SK-N-SH (cell line): ENCODE data around the gene ALOXE3. TPM values are rescaled to one million over a fixed set of nuclear protein-coding genes. Genes with fewer than 3 reads are reported as not detected.

Experiments
- CTCF ChIA-PET: fragments of 300-600, 350-600 bp; formaldehyde crosslinking; extraction: SDS; loops from one replicate; lab custom pipeline; 2021; lab: Yijun Ruan, JAX
- POLR2A ChIA-PET: fragments of 350-600 bp; sonication (Branson Sonifier 250); formaldehyde crosslinking; extraction: SDS; loops from one replicate; lab custom pipeline; 2020; ENCODE audit warnings: antibody characterized with exemption, inconsistent platforms; lab: Yijun Ruan, JAX
- DNase-seq: peaks from one replicate; pipeline ENCODE4 v3.0.0; 2012
- H2AFZ ChIP-seq: fragments of 200-600 bp; sonication (generic); 2 replicates; pipeline ENCODE4 v1.8.1; 2016; ENCODE audit warnings: antibody characterized with exemption, mild to moderate bottlenecking, low read depth
- H3F3A ChIP-seq: fragments of 200-600 bp; sonication (generic); replicated peaks from 2 replicates; pipeline ENCODE3; 2016; ENCODE audit warnings: antibody characterized with exemption, mild to moderate bottlenecking; ENCODE audit not compliant: insufficient read depth
- H3K27ac ChIP-seq, 2 experiments: fragments of 200-500 bp in 1 of 2; fragments of 200-600 bp in 1 of 2; sonication (Bioruptor generic) in 1 of 2; sonication (generic), shearing (Covaris generic) in 1 of 2; 2 replicates each; pipeline versions ENCODE4 v1.5.1 to v1.6.1; 2014 to 2016; ENCODE audit warnings: low read depth in 2 of 2, inconsistent platforms in 1 of 2, low read length in 1 of 2, mild to moderate bottlenecking in 1 of 2, mixed read lengths in 1 of 2
- H3K27me3 ChIP-seq: fragments of 200-600 bp; sonication (generic), shearing (Covaris generic); 2 replicates; pipeline ENCODE4 v1.6.1; 2016; ENCODE audit warnings: mixed run types; ENCODE audit not compliant: insufficient read depth
- H3K36me3 ChIP-seq, 2 experiments: fragments of 200-500 bp in 1 of 2; fragments of 200-600 bp in 1 of 2; sonication (Bioruptor generic) in 1 of 2; sonication (generic) in 1 of 2; replicated peaks in 1 of 2; 2 replicates each; pipeline versions ENCODE3 to v1.5.1; 2014 to 2016; ENCODE audit warnings: low read length in 1 of 2, mild to moderate bottlenecking in 1 of 2; ENCODE audit not compliant: insufficient read depth in 2 of 2, control insufficient read depth in 1 of 2
- H3K4me1 ChIP-seq, 2 experiments: fragments of 200-500 bp in 1 of 2; fragments of 200-600 bp in 1 of 2; sonication (Bioruptor generic) in 1 of 2; sonication (generic), shearing (Covaris generic) in 1 of 2; 2 replicates each; pipeline versions ENCODE4 v1.5.1 to v1.6.1; 2014 to 2016; ENCODE audit warnings: low read depth in 1 of 2, low read length in 1 of 2, mixed run types in 1 of 2; ENCODE audit not compliant: insufficient read depth in 2 of 2, control insufficient read depth in 1 of 2
- H3K4me2 ChIP-seq: fragments of 200-600 bp; sonication (generic), shearing (Covaris generic); 2 replicates; pipeline ENCODE4 v1.6.1; 2017; ENCODE audit warnings: mixed run types
- H3K4me3 ChIP-seq, 2 experiments: fragments of 200-500 bp in 1 of 2; fragments of 200-600 bp in 1 of 2; sonication (Bioruptor generic) in 1 of 2; sonication (generic), shearing (Covaris generic) in 1 of 2; 2 replicates each; pipeline versions ENCODE4 v1.5.1 to v1.8.1; 2014 to 2016; ENCODE audit warnings: low read depth in 2 of 2, inconsistent platforms in 1 of 2, low read length in 1 of 2, mild to moderate bottlenecking in 1 of 2, mixed read lengths in 1 of 2, moderate library complexity in 1 of 2
- H3K79me2 ChIP-seq: fragments of 200-600 bp; sonication (generic); 2 replicates; pipeline ENCODE4 v1.8.1; 2017; ENCODE audit warnings: mild to moderate bottlenecking; ENCODE audit not compliant: insufficient read depth
- H3K9ac ChIP-seq: fragments of 200-600 bp; sonication (generic); 2 replicates; pipeline ENCODE4 v1.6.1; 2017; ENCODE audit warnings: mixed run types
- H3K9me2 ChIP-seq: fragments of 200-600 bp; sonication (generic); 2 replicates; pipeline ENCODE4 v1.6.1; 2017; ENCODE audit warnings: mixed run types
- H3K9me3 ChIP-seq: fragments of 200-600 bp; sonication (generic); 2 replicates; pipeline ENCODE4 v1.6.1; 2017; ENCODE audit warnings: mixed run types, mild to moderate bottlenecking, moderate library complexity
- H4K20me1 ChIP-seq: fragments of 200-600 bp; sonication (generic); 2 replicates; pipeline ENCODE4 v1.6.1; 2017; ENCODE audit warnings: mild to moderate bottlenecking, mixed run types; ENCODE audit not compliant: insufficient read depth
- CHD2 ChIP-seq: fragments of 150-350 bp; IDR thresholded peaks from 2 replicates; pipeline ENCODE4 v1.6.1; 2018; ENCODE audit warnings: low read length; ENCODE audit not compliant: partially characterized antibody
- EP300 ChIP-seq, 2 experiments: IDR thresholded peaks; 2 replicates each; pipeline versions ENCODE4 v1.4.0 to v1.6.1; 2012; ENCODE audit warnings: borderline replicate concordance in 1 of 2, low read depth in 1 of 2, low read length in 1 of 2
- EZH2phosphoT487 ChIP-seq: fragments of 200-600 bp; sonication (generic); IDR thresholded peaks from 2 replicates; pipeline ENCODE4 v1.6.1; 2017; ENCODE audit warnings: low read depth, mixed run types, mild to moderate bottlenecking, antibody characterized with exemption, moderate library complexity, borderline replicate concordance
- FOXJ3 ChIP-seq: sonication (generic); formaldehyde crosslinking; IDR thresholded peaks from 2 replicates; pipeline ENCODE4 v1.5.1; 2020; ENCODE audit warnings: mild to moderate bottlenecking, missing genetic modification reagents
- FOXM1 ChIP-seq: IDR thresholded peaks from 2 replicates; pipeline ENCODE4 v1.4.0; 2012; ENCODE audit warnings: low read depth, mild to moderate bottlenecking
- GABPA ChIP-seq: IDR thresholded peaks from 2 replicates; pipeline ENCODE4 v1.4.0; 2012; ENCODE audit warnings: low read depth, mild to moderate bottlenecking
- GATA2 ChIP-seq: sonication (generic); formaldehyde crosslinking; IDR thresholded peaks from 2 replicates; pipeline ENCODE4 v1.5.0; 2020; ENCODE audit warnings: mild to moderate bottlenecking, missing genetic modification reagents
- MXI1 ChIP-seq: IDR thresholded peaks from 2 replicates; pipeline ENCODE4 v1.6.1; 2012; ENCODE audit warnings: mild to moderate bottlenecking, low read depth, low read length, improper control_type of control experiment
- RCOR1 ChIP-seq: fragments of 150-350 bp; IDR thresholded peaks from 2 replicates; pipeline ENCODE4 v1.6.1; 2017; ENCODE audit warnings: antibody characterized with exemption, low read length
- RFX5 ChIP-seq: IDR thresholded peaks from 2 replicates; pipeline ENCODE4 v1.6.1; 2012; ENCODE audit warnings: mild to moderate bottlenecking, improper control_type of control experiment, low read length
- RXRA ChIP-seq: IDR thresholded peaks from 2 replicates; pipeline ENCODE4 v1.4.0; 2012; ENCODE audit warnings: low read depth, mild to moderate bottlenecking, borderline replicate concordance
- SIN3A ChIP-seq: IDR thresholded peaks from 2 replicates; pipeline ENCODE4 v1.6.1; 2012; ENCODE audit warnings: low read depth, mild to moderate bottlenecking, low read length, moderate library complexity, borderline replicate concordance
- TCF12 ChIP-seq: IDR thresholded peaks from 2 replicates; pipeline ENCODE4 v1.4.0; 2012
- TEAD4 ChIP-seq: IDR thresholded peaks from 2 replicates; pipeline ENCODE4 v1.4.0; 2012; ENCODE audit warnings: mild to moderate bottlenecking, borderline replicate concordance; ENCODE audit not compliant: insufficient read depth
- YY1 ChIP-seq: IDR thresholded peaks from 2 replicates; pipeline ENCODE4 v1.4.0; 2012; ENCODE audit warnings: low read depth, mild to moderate bottlenecking
- WGBS: methylation state at CpG from one replicate; pipeline ENCODE4 v1.1.6; 2017; ENCODE audit warnings: low lambda C conversion rate; 5-methylcytosine and 5-hydroxymethylcytosine counted together
- polyA plus RNA-seq, 3 experiments: library from polyadenylated mRNA; depleted of rRNA; stranded (reverse); fragments of >200 nt; gene quantifications; 2 replicates each; pipeline ENCODE4 v1.2.3, GENCODE V29; 2012
- TF ChIP-seq, protein P1 (sequence below): IDR thresholded peaks from 2 replicates; pipeline ENCODE4 v1.4.0; 2012; ENCODE audit warnings: low read depth, borderline replicate concordance
- TF ChIP-seq, protein P2 (sequence below): IDR thresholded peaks from 2 replicates; pipeline ENCODE4; 2012
- TF ChIP-seq, protein P3 (sequence below): IDR thresholded peaks from 2 replicates; pipeline ENCODE4 v1.4.0; 2012; ENCODE audit warnings: low read depth, borderline replicate concordance

ALOXE3 gene
- polyA plus RNA-seq, 1 of the 3 experiments (the other 2 are of a cell fraction): 0.46 TPM

DNA sequence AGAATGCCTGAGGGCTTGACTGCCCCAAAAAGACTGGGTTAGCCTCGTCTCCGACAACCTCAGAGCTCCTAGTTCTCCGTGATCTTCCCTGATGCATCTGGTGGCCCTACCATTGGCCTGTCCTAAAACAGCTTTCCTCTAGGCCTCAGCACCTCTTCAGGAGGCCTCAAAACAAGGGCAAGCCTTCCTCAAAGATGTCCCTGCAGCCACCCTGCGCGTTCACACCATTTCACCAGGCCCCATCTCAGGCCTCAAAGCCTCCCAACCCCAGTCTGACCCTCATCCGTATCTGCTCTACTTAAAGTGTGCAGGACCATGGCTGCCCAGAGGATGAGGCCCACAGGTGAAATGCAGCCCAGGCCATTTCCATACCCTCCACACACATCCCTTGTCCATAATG, 7.4 kb downstream of the ALOXE3 start:
- DNase-seq: no peak
- Histone ChIP-seq H2AFZ (no peak overlapping the region), H3K27ac (no peak overlapping the region), H3K79me2 (no peaks in the 10 kb centered on the region), H3K9me3 (no peaks in the 10 kb centered on the region), H3K9ac (no peak overlapping the region), H3K36me3 (no peaks in the 10 kb centered on the region), H3K27me3 (peaks cover 29% of the 10 kb centered on the region; the same call in 1 of the 2 replicates), H4K20me1 (no peaks in the 10 kb centered on the region), H3K4me2 (no peak overlapping the region), H3F3A (no peaks in the 10 kb centered on the region), H3K9me2 (no peaks in the 10 kb centered on the region), H3K4me3 (no peak overlapping the region), H3K4me1 (no peaks in the 10 kb centered on the region; a peak in 1 of 4 replicates)
- 98% methylated on average over 5 of the region's 6 CpGs for WGBS
- POLR2A ChIA-PET: no interaction called here
- TF ChIP-seq MXI1: no peak
- no peak for TF ChIP-seq YY1
- no peak for TF ChIP-seq GABPA
- TF ChIP-seq FOXJ3 (CRISPR knock-in tag): no peak
- TF ChIP-seq SIN3A: no peak
- TF ChIP-seq RXRA: no peak
- TF ChIP-seq, protein P1, sequence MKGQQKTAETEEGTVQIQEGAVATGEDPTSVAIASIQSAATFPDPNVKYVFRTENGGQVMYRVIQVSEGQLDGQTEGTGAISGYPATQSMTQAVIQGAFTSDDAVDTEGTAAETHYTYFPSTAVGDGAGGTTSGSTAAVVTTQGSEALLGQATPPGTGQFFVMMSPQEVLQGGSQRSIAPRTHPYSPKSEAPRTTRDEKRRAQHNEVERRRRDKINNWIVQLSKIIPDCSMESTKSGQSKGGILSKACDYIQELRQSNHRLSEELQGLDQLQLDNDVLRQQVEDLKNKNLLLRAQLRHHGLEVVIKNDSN: no peak
- no peak for TF ChIP-seq GATA2 (CRISPR knock-in tag)
- no peak for TF ChIP-seq EP300 (IDR thresholded peaks at IDR 0.05; ENCODE audit: borderline replicate concordance in 1 of 2, low read depth in 1 of 2, low read length in 1 of 2)
- TF ChIP-seq CHD2: no peak
- TF ChIP-seq FOXM1: no peak
- no peak for TF ChIP-seq RFX5
- TF ChIP-seq TEAD4: no peak
- no peak for TF ChIP-seq TCF12
- no peak for TF ChIP-seq EZH2phosphoT487
- no peak for TF ChIP-seq RCOR1
- TF ChIP-seq, protein P2, sequence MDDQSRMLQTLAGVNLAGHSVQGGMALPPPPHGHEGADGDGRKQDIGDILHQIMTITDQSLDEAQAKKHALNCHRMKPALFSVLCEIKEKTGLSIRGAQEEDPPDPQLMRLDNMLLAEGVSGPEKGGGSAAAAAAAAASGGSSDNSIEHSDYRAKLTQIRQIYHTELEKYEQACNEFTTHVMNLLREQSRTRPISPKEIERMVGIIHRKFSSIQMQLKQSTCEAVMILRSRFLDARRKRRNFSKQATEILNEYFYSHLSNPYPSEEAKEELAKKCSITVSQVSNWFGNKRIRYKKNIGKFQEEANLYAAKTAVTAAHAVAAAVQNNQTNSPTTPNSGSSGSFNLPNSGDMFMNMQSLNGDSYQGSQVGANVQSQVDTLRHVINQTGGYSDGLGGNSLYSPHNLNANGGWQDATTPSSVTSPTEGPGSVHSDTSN: no peak
- TF ChIP-seq, protein P3, sequence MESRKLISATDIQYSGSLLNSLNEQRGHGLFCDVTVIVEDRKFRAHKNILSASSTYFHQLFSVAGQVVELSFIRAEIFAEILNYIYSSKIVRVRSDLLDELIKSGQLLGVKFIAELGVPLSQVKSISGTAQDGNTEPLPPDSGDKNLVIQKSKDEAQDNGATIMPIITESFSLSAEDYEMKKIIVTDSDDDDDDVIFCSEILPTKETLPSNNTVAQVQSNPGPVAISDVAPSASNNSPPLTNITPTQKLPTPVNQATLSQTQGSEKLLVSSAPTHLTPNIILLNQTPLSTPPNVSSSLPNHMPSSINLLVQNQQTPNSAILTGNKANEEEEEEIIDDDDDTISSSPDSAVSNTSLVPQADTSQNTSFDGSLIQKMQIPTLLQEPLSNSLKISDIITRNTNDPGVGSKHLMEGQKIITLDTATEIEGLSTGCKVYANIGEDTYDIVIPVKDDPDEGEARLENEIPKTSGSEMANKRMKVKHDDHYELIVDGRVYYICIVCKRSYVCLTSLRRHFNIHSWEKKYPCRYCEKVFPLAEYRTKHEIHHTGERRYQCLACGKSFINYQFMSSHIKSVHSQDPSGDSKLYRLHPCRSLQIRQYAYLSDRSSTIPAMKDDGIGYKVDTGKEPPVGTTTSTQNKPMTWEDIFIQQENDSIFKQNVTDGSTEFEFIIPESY: no peak
- CTCF ChIA-PET: interaction anchor here (0.9 to 15.2 kb wide), 22 partner anchors 8 to 254 kb away, joined by 3 to 298 read pairs (median 5); partner anchors contain the start of genes ALOX12B, ALOXE3 and HES7
